Measurements from ENCODE around the gene TMEM175. TPM values are rescaled to one million over a fixed set of nuclear protein-coding genes. Genes with fewer than 3 reads are reported as not detected.

The TMEM175 gene
- total RNA-seq, 1 experiment from 2014 or later, result 15.1 TPM

- no peaks in the 10 kb centered on the region for H3K4me1 ChIP-seq (ENCODE audit: low read length)
- H4K20me1 ChIP-seq (ENCODE audit: insufficient read depth, low read depth, low read length), result no peaks in the 10 kb centered on the region
- no peak overlapping the region for H2AFZ ChIP-seq (ENCODE audit: low read length)
- H3K9ac ChIP-seq (ENCODE audit: low read length), result no peak overlapping the region
- H3K9me2 ChIP-seq (replicated peaks; ENCODE audit: insufficient read depth, low read length), result no peaks in the 10 kb centered on the region
- DNase-seq, result no peak
- no peaks in the 10 kb centered on the region for H3K79me2 ChIP-seq (ENCODE audit: low read length)
- no peak overlapping the region for H3K4me3 ChIP-seq (ENCODE audit: low read length)
- H3K27me3 ChIP-seq (ENCODE audit: low read length), result no peaks in the 10 kb centered on the region
- no peak overlapping the region for H3K27ac ChIP-seq (ENCODE audit: low read length)
- H3K4me2 ChIP-seq (ENCODE audit: low read depth, low read length, poor library complexity, severe bottlenecking), result no peak overlapping the region
- no peaks in the 10 kb centered on the region for H3K36me3 ChIP-seq (ENCODE audit: insufficient read depth, low read length)
- no peaks in the 10 kb centered on the region for H3K9me3 ChIP-seq (ENCODE audit: low read length)
Measured at GRCh38 chr4:962231-963208, 30.3 kb downstream of the TMEM175 start.

GRCh38 chr4:963276-964225, 31.3 kb downstream of the TMEM175 start:
- Histone ChIP-seq H3K4me3 (ENCODE audit: low read length) (no peak overlapping the region), H2AFZ (ENCODE audit: low read length) (no peak overlapping the region), H3K9me3 (ENCODE audit: low read length) (no peaks in the 10 kb centered on the region), H3K79me2 (ENCODE audit: low read length) (no peaks in the 10 kb centered on the region), H3K9me2 (replicated peaks; ENCODE audit: insufficient read depth, low read length) (no peaks in the 10 kb centered on the region), H4K20me1 (ENCODE audit: insufficient read depth, low read depth, low read length) (no peaks in the 10 kb centered on the region), H3K27me3 (ENCODE audit: low read length) (no peaks in the 10 kb centered on the region), H3K27ac (ENCODE audit: low read length) (no peak overlapping the region), H3K4me1 (ENCODE audit: low read length) (no peaks in the 10 kb centered on the region), H3K9ac (ENCODE audit: low read length) (no peak overlapping the region), H3K4me2 (ENCODE audit: low read depth, low read length, poor library complexity, severe bottlenecking) (no peak overlapping the region), H3K36me3 (ENCODE audit: insufficient read depth, low read length) (no peaks in the 10 kb centered on the region)
- DNase-seq, result no peak

DNA sequence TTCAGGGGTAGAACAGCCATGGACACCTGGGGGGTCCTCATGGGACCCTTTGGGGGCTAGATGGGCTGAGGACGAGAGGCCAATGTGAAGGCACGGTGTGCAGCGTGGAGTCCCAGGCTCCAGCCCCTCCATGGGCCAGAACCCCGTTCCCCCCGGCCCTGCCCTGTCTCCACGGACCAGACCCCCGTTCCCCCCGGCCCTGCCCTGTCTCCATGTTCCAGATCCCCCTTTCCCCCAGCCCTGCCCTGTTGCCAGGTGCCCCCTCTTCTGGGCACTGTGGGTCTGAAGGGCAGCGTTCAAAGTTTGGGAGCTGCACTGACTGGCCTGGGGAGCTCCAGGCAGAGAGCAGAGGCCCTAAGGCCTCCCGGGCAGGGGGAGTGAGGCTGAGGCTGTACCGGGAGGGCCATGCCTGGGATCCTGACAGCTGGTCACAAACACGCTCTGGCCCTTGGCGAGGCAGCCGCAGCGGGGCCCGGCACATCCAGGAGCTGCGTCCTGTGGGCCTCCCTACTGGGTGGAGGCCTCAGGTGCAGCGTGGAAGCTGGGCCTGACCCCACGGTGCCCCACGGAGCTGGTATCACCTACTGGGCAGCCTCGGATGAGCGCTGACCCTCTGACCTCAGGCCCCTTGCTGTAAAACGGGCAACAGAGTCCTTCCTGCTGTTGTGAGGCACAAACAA, 32.2 kb downstream of the TMEM175 start:
- Histone ChIP-seq H3K4me3 (ENCODE audit: low read length) (no peak overlapping the region), H3K27me3 (ENCODE audit: low read length) (no peaks in the 10 kb centered on the region), H3K4me2 (ENCODE audit: low read depth, low read length, poor library complexity, severe bottlenecking) (no peak overlapping the region), H3K79me2 (ENCODE audit: low read length) (no peaks in the 10 kb centered on the region), H3K27ac (ENCODE audit: low read length) (no peak overlapping the region), H3K9ac (ENCODE audit: low read length) (no peak overlapping the region), H3K4me1 (ENCODE audit: low read length) (no peaks in the 10 kb centered on the region), H4K20me1 (ENCODE audit: insufficient read depth, low read depth, low read length) (no peaks in the 10 kb centered on the region), H3K9me2 (replicated peaks; ENCODE audit: insufficient read depth, low read length) (no peaks in the 10 kb centered on the region), H3K36me3 (ENCODE audit: insufficient read depth, low read length) (no peaks in the 10 kb centered on the region), H3K9me3 (ENCODE audit: low read length) (no peaks in the 10 kb centered on the region), H2AFZ (ENCODE audit: low read length) (no peak overlapping the region)
- no peak for DNase-seq

- Histone ChIP-seq H3K27ac (ENCODE audit: low read length) (no peak overlapping the region), H3K4me1 (ENCODE audit: low read length) (no peaks in the 10 kb centered on the region), H3K27me3 (ENCODE audit: low read length) (no peaks in the 10 kb centered on the region), H3K36me3 (ENCODE audit: insufficient read depth, low read length) (no peaks in the 10 kb centered on the region), H3K4me2 (ENCODE audit: low read depth, low read length, poor library complexity, severe bottlenecking) (no peak overlapping the region), H2AFZ (ENCODE audit: low read length) (no peak overlapping the region), H3K9me3 (ENCODE audit: low read length) (no peaks in the 10 kb centered on the region), H3K79me2 (ENCODE audit: low read length) (no peaks in the 10 kb centered on the region), H4K20me1 (ENCODE audit: insufficient read depth, low read depth, low read length) (no peaks in the 10 kb centered on the region), H3K9ac (ENCODE audit: low read length) (no peak overlapping the region), H3K9me2 (replicated peaks; ENCODE audit: insufficient read depth, low read length) (no peaks in the 10 kb centered on the region), H3K4me3 (ENCODE audit: low read length) (no peak overlapping the region)
- DNase-seq, result no peak
Measured at GRCh38 chr4:965048-965765, 32.9 kb downstream of the TMEM175 start.

- Histone ChIP-seq H3K4me2 (ENCODE audit: low read depth, low read length, poor library complexity, severe bottlenecking) (no peak overlapping the region), H3K9ac (ENCODE audit: low read length) (no peak overlapping the region), H3K36me3 (ENCODE audit: insufficient read depth, low read length) (no peaks in the 10 kb centered on the region), H2AFZ (ENCODE audit: low read length) (no peak overlapping the region), H3K27ac (ENCODE audit: low read length) (no peak overlapping the region), H3K4me1 (ENCODE audit: low read length) (no peaks in the 10 kb centered on the region), H3K4me3 (ENCODE audit: low read length) (no peak overlapping the region), H4K20me1 (ENCODE audit: insufficient read depth, low read depth, low read length) (no peaks in the 10 kb centered on the region; the same call in 1 of the 2 replicates), H3K27me3 (ENCODE audit: low read length) (no peaks in the 10 kb centered on the region), H3K9me2 (replicated peaks; ENCODE audit: insufficient read depth, low read length) (no peaks in the 10 kb centered on the region), H3K9me3 (ENCODE audit: low read length) (no peaks in the 10 kb centered on the region), H3K79me2 (ENCODE audit: low read length) (no peaks in the 10 kb centered on the region)
- DNase-seq, result no peak
Measured at GRCh38 chr4:965766-966134, 33.5 kb downstream of the TMEM175 start.

DNA sequence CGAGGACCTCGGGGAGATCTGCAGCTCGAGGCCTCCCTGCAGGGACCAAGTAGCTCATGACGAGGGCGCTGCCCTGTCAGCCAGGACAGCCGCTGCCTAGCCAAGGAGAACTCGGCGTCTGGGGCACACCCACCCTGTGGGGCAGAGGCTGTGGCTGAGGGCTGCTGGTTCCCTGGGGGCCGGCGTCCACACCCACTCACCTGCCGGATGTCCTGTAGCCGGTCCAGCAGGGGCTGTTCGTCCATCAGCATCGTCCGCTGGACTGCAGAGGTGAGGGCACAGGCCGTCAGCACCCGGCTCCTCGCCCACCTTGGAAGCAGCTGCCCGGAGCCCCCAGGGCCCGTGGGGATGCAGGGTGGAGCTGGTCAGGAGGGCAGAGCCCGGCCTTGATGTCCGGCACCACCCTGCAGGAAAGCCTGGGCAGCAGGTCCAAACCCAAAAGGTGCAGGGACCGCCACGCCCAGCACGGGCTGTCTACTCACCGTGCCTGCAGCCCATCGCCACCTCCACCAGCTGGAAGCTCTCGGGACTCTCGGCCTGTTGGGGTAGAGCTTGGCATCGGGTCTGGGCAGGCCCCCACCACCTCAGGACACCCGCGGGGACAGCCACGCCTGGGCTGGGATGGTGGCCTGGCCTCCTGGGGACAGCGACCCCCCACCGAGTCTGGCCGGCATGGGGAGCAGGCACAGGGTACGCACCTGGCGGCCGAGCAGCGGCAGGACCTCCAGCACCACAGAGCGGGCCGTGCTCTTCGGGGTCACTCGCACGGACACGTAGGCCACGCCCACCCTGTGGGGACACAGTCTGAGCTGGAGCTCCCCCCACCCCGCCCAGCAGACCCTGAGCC, 34.2 kb downstream of the TMEM175 start:
- no peaks in the 10 kb centered on the region for H3K36me3 ChIP-seq (ENCODE audit: insufficient read depth, low read length)
- DNase-seq, result no peak
- peaks cover 4% of the 10 kb centered on the region; the same call in 1 of the 2 replicates for H4K20me1 ChIP-seq (ENCODE audit: insufficient read depth, low read depth, low read length)
- H3K27me3 ChIP-seq (ENCODE audit: low read length), result no peaks in the 10 kb centered on the region
- H3K9me2 ChIP-seq (replicated peaks; ENCODE audit: insufficient read depth, low read length), result no peaks in the 10 kb centered on the region
- H3K9ac ChIP-seq (ENCODE audit: low read length), result no peak overlapping the region
- H3K79me2 ChIP-seq (ENCODE audit: low read length), result no peaks in the 10 kb centered on the region
- H3K4me2 ChIP-seq (ENCODE audit: low read depth, low read length, poor library complexity, severe bottlenecking), result no peak overlapping the region
- H2AFZ ChIP-seq (ENCODE audit: low read length), result no peak overlapping the region
- no peak overlapping the region for H3K27ac ChIP-seq (ENCODE audit: low read length)
- H3K9me3 ChIP-seq (ENCODE audit: low read length), result no peaks in the 10 kb centered on the region
- no peak overlapping the region for H3K4me3 ChIP-seq (ENCODE audit: low read length)
- H3K4me1 ChIP-seq (ENCODE audit: low read length), result no peaks in the 10 kb centered on the region
